Activated CD4-positive, CD25-positive, alpha-beta regulatory T cell treated with anti-CD3 and anti-CD28 coated beads, Interleukin-2, amount 50 U/mL, for 72 hours (primary cell): ENCODE data around the gene PPIE.
"Not testable (repeated sequence)": the region's sequence is repeated elsewhere in the genome, so short reads cannot be mapped to it uniquely, and the experiment has no call there.

ENCODE experiments used
- DNase-seq: peaks from one replicate; pipeline ENCODE4 v3.0.0; 2021

Gene PPIE

DNA sequence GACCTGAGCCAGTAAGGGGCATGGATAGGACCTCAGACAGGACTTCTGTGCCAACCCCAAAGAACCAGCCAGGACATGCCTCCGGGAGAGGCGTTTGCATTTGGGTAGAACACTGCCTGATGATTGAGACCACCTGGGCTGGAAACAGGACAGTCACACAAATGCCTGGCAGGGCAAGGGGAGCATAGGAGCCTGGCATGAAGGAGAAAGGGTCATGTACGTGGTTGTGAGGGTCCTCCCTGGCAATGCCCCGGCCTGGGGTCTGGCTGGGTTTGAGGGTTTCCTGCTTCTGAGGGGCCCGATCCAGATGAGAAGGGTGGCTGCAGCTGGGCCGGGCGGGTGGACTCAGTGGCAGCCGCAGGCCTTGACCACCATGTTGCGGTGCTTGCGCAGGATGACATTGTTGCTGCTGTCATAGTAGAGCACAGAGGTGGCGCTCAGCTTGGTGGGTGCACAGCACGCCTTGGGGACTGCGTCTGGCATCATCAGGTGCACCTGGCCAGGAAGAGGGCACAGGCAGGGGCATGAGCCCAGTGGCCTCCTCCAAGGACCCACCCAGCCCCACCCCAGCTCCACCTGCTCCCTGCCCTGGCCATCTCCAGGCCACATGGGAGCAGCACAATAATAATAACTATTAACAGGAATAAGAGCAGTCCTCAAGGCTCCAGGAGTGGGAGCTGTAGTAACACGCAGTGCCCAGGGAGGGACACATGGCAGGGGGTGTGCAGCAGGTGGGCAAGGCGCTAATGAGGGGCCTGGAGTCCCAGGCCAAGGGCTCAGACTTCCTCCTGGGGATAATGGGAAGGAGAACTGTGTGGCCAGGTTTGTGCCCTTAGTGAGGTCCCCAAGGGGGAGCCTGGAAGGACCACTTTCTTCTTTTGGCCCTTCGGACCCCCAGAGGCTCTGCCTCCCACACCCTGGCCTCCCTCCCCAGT, 21.7 kb downstream of the PPIE start:
- DNase-seq, result no peak

DNA sequence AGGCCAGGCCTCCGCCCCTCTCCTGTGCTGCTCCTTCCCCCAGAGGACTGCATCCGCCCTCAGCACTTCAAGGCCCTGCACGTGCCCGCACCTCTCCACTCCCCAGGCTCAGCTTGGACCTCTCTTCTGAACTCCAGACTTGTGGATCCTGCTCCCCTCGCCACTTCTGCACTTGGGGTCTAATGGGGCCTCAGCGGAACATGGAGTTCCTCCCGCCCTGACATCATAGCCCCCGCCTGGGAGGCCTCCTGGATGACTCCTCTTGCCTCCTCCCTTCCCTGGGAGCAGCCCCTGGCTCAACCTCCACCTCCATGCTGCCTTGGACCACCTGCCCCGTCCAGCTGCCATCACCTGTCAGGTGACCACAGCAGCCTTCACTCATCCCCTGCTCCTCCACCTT, 22.3 kb downstream of the PPIE start:
- DNase-seq, result no peak

DNA sequence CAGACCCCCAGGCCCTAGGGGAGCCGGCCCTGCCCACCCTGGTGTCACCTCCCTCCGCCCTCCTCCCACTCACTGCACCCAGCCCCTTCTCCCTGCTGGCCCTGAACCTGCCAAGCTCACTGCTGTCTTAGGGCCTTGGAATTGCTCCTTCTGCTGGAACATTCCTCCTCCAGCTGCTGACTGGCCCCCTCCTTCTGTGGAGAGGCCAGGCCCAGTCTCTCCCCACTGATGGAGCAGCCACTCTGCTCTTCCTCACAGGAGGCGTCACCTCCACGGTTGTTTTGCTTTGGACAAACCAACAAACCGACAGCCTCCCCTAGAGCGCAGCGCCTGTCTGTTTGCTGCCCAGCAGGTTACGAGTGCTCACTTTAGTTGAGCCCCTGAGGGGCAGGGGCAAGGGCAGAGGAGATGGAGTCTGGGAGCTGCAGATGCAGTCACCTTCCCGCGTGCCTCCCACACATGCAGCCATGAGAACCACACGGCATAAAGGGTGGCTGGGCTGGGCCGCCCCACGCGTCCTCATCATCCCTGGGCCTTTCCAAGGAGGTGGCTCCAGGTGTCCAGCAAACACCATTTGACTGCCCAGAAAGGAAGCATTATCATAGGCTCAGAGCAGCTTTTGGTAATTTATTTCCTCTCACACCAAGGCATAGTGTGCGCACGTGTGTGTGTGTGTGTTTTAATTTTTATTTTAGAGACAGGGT, 23.0 kb downstream of the PPIE start:
- DNase-seq, result no peak

DNA sequence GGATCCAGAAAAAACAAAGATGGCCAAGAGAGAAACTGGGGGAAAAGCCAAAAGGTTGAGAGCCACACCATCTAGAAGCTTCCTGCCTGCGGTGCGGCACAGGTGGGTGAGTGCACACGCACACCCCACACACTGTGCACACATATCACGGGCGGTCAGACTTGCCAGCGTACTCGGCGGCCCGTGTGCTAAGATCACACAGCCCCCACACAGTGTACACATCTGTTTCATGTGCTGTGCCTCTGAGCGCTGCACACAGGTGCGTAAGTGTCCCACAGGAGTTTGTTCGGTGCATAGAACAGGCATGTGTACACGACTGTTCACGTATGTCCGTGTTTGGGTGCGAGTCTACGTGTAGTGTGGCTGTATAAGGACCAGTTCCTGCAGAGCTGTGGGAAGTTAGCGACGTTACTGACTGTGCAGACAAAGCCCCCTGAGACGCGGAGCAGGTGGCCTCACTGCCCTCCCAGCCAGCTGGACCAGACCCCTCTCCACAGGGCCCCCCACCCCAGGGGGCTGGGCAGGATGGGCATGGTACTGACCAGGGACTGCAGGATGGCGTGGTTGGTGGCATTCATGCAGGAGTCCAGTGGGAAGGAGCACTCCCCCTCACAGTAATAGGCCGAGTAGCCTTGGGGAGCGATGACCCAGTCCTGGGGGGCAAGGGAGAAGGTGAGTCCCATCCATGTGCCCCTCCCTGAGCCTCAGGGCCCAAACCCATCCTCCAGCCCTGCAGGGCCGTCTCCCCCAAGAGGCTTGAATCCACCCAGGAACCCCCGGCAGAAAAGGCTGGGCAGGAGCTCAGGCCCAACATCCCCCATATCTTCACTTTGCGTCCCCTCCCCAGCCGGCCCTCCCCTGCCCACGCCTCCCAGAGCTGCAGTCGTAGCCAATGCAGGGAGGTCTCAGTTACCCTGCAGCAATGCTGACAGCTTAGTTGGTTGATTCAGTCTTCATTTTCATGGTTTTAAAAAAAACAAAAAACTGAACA, 24.2 kb downstream of the PPIE start:
- DNase-seq, result no peak

DNA sequence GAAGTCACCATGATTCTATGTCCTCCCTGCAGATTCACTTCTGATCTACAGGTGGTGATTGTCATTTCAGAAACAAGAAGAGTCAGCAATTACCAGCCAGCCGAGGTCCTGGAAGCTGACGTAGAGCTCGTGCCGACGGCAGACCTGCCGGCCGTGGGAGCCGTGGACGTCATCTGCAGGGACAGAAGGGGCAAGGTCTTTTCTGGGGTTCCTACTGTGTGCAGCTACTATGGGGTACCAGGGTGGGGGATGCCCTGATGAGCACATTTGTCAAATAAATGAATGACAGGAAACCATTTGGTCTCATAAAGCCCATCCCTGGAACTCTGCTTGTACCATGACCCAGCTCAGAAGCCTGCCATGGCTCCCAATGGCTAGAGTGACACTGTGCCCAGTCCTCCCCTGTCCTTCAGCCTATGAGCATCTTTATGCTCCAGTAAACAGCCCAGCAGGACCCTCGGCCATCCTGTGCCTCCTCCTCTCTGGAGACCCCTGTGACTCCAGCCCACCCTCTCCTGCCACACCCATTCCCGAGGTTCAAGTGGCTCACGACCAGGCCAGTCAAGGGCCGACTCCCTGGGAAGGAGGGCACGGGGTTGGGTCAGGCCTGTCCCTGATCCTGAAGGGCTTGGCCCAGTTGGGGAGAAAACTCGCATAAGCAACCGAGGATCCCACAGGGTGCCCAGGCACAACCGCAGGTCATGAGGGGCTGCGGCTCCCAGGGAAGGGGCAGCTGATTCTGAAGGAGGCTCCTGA, 25.1 kb downstream of the PPIE start:
- DNase-seq, result not testable (repeated sequence)

DNA sequence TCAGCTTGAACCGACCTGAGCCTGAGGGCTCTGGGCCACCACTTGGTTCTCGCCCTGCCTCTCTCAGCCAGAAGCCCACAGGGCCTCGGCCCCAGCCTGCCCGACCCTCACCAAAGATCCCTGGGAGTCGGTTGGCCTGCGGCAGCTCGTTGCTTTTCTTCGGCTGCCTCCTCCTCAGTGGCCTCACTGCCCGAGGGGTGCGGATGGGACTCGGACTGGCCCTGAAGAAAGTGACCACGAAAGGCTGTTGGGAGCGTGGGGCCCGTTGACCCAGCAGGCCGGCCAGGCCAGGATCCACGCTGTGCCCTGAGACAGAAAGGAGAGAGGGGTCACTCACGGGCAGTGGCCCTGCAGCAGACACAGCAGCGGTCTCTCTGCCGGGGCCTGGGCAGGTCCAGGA, 25.8 kb downstream of the PPIE start:
- not testable (repeated sequence) for DNase-seq

DNA sequence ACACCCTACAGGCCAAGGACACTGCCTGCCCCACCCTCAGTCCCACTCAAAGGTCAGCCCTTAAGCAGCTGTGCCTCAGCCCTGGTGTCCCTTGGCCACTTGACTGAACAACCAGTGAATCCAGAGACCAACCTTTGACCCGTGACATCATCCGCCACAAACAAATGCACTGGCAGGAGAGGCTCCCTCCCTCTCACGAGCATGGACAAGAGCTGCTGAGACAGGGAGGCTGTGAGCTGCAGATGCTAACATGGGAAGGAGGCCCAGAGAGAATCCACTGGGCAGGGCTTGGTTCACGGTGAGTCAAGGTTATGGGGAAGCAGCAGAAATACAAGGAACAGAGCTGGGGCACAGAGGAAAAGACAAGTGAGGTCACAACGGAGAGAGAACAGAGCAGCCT, 27.8 kb downstream of the PPIE start:
- not testable (repeated sequence) for DNase-seq

DNA sequence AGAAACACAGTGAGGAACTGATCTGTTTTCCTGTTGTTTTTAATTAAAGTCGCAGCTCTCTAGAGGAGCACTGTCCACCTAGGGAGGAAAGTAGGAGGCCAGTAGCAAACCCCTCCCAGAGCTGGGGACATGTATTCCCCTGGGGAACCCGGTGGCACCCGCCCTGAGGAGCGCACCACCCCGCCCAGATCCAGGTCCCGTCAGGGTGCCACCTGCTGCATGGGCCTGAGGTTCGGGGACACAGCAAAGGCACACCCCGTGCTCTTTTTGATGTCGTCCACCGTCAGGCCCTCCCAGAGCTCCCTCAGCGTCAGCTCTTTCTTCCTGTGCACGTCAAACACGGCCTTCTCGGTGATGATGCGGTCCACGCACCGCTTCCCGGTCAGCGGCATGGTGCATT, 30.8 kb downstream of the PPIE start:
- DNase-seq, result not testable (repeated sequence)

DNA sequence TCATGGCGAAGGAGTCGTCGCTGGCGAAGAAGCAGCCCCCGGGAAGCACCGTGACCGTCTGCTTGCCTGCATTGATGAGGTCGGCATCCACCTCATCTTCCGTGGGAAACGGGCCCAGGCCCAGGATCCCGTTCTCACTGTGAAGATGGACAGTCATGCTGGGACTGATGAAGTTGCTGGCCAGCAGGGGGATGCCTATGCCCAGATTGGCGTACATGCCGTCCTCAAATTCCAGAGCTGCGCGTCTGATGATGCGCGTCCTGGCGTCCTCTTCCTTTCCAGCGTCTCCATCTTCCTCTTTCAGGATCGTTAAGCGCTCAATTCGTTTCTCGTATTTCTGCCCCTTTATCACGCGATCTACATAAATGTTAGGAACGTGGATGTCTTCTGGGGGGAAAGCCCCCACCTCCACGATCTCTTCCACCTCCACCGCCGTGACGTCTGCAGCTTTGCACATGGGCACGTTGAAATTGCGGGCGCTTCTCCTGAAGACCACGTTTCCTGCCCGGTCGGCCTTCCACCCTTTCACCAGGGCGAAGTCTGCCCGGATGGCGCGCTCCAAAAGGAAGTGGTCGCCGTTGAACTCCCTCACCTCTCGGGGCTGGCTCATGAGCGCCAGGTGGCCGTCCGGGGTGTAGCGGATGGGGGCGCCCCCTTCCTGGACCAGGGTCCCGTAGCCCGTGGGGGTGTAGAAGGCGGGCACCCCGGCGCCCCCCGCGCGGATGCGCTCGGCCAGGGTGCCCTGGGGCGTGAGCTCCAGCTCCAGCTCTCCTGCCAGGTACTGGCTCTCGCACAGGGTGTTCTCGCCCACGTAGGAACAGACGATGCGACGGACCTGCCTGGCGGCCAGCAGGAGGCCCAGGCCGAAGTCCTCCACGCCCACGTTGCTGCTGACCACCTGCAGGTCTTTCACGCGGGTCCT, 31.7 kb downstream of the PPIE start:
- not testable (repeated sequence) for DNase-seq

DNA sequence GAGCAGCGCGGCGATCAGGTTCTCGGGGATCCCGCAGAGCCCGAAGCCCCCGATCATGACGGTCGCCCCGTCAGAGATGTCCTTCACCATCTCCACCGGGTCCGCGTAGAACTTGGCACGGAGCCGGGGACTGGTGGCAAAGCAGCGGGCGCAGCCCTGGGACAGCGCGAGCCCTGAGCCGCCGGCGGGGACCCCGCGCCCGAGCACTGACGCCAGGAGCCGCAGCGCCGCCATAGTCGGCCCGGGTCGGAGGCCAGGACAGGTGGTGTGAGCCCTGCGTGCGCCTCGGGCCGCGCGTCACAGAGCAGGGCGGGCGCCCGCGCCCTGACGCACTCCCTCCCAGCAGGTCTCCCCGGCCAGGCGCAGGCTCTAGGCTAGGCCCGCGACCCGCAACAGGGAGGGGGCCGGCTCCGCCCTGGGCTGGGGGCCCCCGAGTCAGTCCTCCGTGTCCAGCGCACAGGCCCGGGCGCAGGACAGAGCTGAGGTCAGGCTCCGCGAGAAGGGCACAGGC, 32.4 kb downstream of the PPIE start, which contains the start of gene OXCT2:
Gene OXCT2 (minus strand): TSS at position 327 of the 511 bp plus-strand sequence. CDS start 93 bp downstream, at position 234.
- DNase-seq, result not testable (repeated sequence)

DNA sequence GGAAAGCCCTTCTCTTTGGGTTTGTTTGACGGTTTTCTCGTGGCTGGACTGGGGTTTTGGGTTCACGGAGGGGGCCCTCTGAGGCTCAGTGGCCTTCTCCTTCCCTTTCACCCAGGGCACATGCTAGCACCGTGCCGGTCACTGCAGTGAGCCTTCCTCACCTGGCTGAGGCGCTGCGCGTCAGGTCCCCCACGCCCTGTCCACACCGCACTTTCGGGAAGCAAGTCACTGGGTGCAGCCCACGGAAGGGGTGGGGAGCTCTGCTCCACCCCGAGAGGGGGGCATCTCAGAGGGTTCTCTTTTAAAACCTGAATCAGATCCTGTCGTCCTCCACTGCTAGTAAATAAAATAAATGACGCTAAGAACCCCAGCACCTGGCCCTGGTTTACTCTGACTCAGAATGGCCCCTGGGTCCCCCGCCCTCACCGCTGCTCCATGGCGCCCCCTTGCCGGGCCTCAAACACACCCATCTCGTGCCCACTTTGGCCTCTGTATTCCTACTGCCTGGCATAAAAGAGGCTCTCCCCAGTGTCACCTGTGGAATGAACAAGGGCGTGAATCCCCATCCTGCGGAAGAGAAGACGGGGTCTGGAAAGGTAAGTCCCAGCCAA, 34.8 kb downstream of the PPIE start:
- not testable (repeated sequence) for DNase-seq

DNA sequence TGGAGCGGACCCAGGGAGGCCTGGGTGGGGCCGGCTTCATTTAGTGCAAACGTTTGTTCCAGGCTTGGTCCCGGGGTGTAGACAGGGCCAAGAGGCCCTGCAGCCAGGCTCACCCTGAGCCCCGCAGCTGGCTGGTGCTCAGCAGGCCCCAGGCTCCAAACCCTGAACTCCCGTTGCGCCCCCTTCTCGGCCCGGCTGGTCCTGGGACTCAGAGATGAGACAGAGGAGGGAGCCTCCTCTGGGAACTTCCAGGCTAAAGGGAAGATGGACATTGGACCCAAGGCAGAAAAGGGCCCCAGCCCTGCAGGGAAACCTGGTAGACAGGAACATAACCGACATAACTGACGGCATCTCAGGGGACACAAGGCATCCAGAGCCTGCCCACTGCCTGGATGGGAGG, 36.5 kb downstream of the PPIE start:
- DNase-seq, result not testable (repeated sequence)

DNA sequence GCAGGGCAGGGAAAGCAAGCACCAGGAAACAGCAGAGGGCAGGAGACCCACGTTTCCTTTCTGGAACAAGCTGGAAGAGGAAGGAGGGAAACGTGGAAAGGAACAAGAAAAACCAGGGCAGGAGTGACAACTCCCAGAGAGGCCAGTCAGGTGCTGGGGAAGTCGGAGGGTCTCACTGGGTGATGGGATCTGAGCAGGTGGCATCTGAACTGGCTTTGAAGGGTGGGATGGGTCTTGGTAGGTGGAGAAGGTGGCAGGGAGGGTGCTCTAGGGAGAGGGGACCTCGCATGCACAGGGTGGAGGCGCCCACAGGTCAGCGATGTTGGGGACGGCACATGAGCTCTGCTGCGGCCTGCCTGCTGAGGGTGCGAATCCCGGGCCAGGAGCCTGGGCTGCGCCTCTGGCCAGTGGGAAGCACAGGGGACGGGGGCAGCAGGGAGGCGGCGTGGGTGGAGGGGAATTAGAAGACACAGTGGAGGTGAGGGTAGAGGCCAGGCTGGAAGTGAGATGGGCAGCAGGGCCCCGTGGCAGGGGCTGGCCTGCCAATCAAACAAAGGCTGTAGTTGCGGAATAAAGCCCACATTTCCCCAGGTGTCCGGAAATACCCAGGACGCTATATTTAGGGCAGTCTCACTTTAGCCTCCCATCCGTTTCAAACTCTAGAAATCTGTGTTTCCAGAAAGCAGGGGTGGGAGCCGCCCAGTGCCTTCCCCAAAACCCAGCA, 37.2 kb downstream of the PPIE start:
- DNase-seq, result not testable (repeated sequence)

DNA sequence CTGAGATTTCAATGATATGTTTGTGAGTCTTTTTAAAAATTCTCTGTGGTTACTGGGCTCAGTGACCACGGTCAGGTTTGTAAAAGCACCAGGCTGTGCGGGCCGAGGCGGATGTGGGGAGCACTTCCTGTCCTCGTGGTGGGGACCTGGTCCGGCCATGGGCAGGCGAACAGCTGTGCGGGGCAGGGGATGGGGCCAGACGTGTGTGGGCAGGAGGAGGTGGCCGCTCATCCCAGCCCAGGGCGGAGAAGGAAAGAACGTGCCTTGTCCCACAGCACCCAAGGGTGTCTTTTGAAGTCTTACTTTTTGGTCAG, 37.7 kb downstream of the PPIE start:
- no peak for DNase-seq

DNA sequence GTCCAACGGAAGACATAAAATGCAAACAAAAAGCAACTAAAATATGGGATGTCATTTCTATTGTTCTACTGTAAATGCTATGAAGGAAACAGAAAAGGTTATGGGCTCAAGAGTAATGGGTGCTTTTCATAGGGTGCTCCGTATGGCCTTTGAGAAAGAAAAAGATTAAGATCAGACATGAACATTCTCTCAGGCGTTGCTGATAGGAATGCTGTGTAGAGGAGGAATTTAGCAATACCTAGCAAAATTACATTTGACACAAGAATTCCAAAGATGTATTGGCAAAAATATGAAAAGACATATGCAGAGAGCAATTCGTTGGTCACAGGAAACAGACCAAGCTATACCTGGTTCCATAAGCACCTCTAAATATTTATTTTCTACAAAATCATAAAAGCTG, 38.2 kb downstream of the PPIE start:
- DNase-seq, result no peak

DNA sequence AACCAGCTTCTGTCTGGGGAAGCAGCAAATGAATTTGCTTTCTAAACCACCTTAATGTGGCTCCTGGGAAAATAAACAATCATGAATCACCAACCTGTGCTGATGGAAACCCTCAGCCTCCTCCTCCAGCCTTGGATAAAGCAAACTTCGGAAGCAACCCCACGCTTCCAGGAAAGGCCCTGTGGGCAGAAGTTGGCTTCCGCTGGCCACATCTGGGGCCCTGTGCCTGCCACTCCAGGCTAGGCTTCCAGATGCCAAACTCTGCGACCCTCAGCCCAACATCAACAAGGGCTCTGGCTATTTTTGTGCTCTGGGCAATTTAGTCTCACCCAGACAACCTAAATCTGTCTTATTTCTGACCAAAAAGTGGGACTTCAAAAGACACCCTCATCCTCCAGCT, 38.6 kb downstream of the PPIE start:
- DNase-seq, result no peak

DNA sequence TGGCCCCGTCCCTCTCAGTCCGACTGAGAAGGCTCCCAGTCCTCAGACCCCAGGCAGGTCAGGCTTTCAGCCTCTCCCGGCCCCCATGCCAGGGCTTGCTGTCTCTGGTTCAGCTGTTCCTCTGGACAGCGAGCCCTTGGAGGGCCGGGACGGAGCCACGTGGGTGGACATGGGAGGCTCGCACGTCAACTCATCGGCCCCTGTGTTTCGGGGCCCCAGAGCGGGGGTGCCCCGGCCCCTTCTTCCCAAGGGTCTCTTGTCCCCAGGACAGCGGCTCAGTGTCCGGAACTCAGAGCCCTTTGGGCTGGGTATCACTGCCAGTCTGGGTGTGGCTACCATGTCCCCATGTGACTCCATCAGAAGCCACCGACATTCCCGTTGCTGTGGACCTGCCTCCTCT, 39.2 kb downstream of the PPIE start:
- DNase-seq, result not testable (repeated sequence)

DNA sequence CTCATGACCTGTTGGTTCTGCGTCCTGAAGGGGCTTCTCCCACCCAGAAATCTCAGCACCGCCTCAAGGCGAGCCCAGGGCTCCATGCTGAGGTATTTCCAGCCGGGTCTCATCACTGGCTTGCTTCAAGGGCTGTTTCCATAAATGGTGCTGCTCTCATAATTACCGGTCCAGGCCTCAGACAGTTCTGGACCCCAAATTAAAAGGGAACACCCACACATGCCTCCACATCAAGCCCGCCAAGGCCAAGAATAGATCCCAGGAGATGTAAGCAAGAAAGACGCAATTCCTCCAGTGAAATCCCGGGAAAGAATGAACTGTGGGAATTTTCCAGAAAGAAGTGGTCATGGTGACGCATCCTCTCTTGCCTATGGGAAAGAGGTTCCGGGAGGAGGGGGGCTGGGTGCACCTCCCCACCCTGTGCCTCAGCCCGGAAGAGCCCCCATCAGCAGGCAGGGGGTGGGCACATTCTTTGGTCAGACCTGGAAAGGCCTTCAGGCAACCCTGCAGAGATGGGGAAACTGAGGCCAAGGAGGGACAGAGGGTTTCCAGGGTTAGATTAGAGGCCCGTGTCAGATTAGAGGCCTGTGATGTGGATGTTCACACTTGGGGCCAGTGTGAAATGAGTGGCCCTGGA, 39.9 kb downstream of the PPIE start:
- not testable (repeated sequence) for DNase-seq

DNA sequence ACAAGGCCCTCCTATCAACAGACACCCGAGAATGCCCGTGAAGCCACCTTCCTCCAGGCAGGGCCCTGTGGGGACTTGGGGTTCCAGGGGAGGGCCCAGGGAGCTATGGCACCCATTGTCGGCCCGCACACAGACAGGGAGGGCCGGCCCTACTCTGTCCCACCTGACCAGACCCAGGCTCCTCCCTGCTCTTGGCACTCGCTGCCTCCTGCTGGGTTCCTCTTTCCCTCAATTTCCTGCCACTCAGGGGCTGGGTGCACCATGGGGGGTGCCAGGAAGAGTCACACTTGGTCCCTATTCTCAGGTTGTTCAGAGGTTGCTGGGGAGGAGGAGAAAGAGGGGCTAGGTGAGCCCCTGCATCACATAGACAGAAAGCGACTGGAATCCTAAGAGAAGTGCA, 40.5 kb downstream of the PPIE start:
- no peak for DNase-seq
